ENCODE measurements around the gene PCSK6. TPM values are rescaled to one million over a fixed set of nuclear protein-coding genes. Genes with fewer than 3 reads are reported as not detected.

The PCSK6 gene
- total RNA-seq, 3 donors from 2014 or later, result 7.2 to 19.7 (median 18.0) TPM

GRCh38 chr15:101499863-101500713 is 10.6 kb upstream of the PCSK6 start:
- Histone ChIP-seq H3K36me3 (no peaks in the 10 kb centered on the region), H3K27ac (no peak overlapping the region), H3K27me3 (peaks cover 0 to 37% of the 10 kb centered on the region in 2 donors), H3K4me3 (no peak overlapping the region), H3K4me1 (no peaks in the 10 kb centered on the region), H3K9me3 (no peaks in the 10 kb centered on the region)
- no peak for TF ChIP-seq CTCF (IDR thresholded peaks at IDR 0.05)
- TF ChIP-seq POLR2AphosphoS5 (IDR thresholded peaks at IDR 0.05), result no peak
- no peak for TF ChIP-seq POLR2A (IDR thresholded peaks at IDR 0.05)
- DNase-seq (ENCODE audit: low spot score in 2 of 2), result peak in 1 of 2 donors; percentile 72
- intact Hi-C loops (cut with DNase I; ENCODE audit: low total_unique reads), result no loop called here

GRCh38 chr15:101498717-101499480 is 9.4 kb upstream of the PCSK6 start:
- Histone ChIP-seq H3K27ac (no peak overlapping the region), H3K27me3 (peaks cover 0 to 44% of the 10 kb centered on the region in 2 donors), H3K4me3 (no peak overlapping the region), H3K36me3 (no peaks in the 10 kb centered on the region), H3K4me1 (no peaks in the 10 kb centered on the region), H3K9me3 (no peaks in the 10 kb centered on the region)
- intact Hi-C loops (cut with DNase I; ENCODE audit: low total_unique reads), result no loop called here
- TF ChIP-seq POLR2A (IDR thresholded peaks at IDR 0.05) (no peak), CTCF (IDR thresholded peaks at IDR 0.05) (no peak)
- peak in 1 of 2 donors; percentile 10 for DNase-seq (ENCODE audit: low spot score in 2 of 2)

- TF ChIP-seq CTCF (IDR thresholded peaks at IDR 0.05) (no peak), POLR2AphosphoS5 (IDR thresholded peaks at IDR 0.05) (no peak), POLR2A (IDR thresholded peaks at IDR 0.05) (no peak)
- Histone ChIP-seq H3K4me1 (no peaks in the 10 kb centered on the region), H3K27ac (no peak overlapping the region), H3K9me3 (no peaks in the 10 kb centered on the region), H3K4me3 (no peak overlapping the region), H3K36me3 (no peaks in the 10 kb centered on the region), H3K27me3 (peaks cover 0 to 43% of the 10 kb centered on the region in 2 donors)
- intact Hi-C loops (cut with DNase I; ENCODE audit: low total_unique reads), result no loop called here
- peak in 1 of 2 donors; percentile 6 for DNase-seq (ENCODE audit: low spot score in 2 of 2)
Observed at GRCh38 chr15:101498076-101498716, 8.7 kb upstream of the PCSK6 start.

GRCh38 chr15:101497484-101498034 is 8.1 kb upstream of the PCSK6 start:
- Histone ChIP-seq H3K27ac (no peak overlapping the region), H3K4me3 (no peak overlapping the region), H3K9me3 (no peaks in the 10 kb centered on the region), H3K27me3 (peaks cover 0 to 40% of the 10 kb centered on the region in 2 donors), H3K4me1 (no peaks in the 10 kb centered on the region), H3K36me3 (no peaks in the 10 kb centered on the region)
- peak in 1 of 2 donors; percentile 9 for DNase-seq (ENCODE audit: low spot score in 2 of 2)
- TF ChIP-seq POLR2AphosphoS5 (IDR thresholded peaks at IDR 0.05) (no peak), POLR2A (IDR thresholded peaks at IDR 0.05) (no peak), CTCF (IDR thresholded peaks at IDR 0.05) (no peak)
- intact Hi-C loops (cut with DNase I; ENCODE audit: low total_unique reads), result no loop called here
